Measurements from ENCODE around the gene RUFY1.

Gene RUFY1

GRCh38 chr5:179599100-179599499, 48.7 kb downstream of the RUFY1 start:
- no peak for DNase-seq (ENCODE audit: extremely low read depth, low read depth)
- H3K4me3 ChIP-seq (replicated peaks; ENCODE audit: low read depth, low read length), result no peak overlapping the region
- TF ChIP-seq CTCF (IDR thresholded peaks at IDR 0.05; ENCODE audit: low read depth, low read length, missing control alignments), result no peak

GRCh38 chr5:179599566-179599965, 49.2 kb downstream of the RUFY1 start:
- H3K4me3 ChIP-seq (replicated peaks; ENCODE audit: low read depth, low read length), result no peak overlapping the region
- TF ChIP-seq CTCF (IDR thresholded peaks at IDR 0.05; ENCODE audit: low read depth, low read length, missing control alignments), result no peak
- DNase-seq (ENCODE audit: extremely low read depth, low read depth), result no peak

GRCh38 chr5:179599973-179600372, 49.6 kb downstream of the RUFY1 start:
- TF ChIP-seq CTCF (IDR thresholded peaks at IDR 0.05; ENCODE audit: low read depth, low read length, missing control alignments), result no peak
- H3K4me3 ChIP-seq (replicated peaks; ENCODE audit: low read depth, low read length), result no peak overlapping the region
- no peak for DNase-seq (ENCODE audit: extremely low read depth, low read depth)

GRCh38 chr5:179601871-179602625, 51.7 kb downstream of the RUFY1 start:
- H3K4me3 ChIP-seq (replicated peaks; ENCODE audit: low read depth, low read length), result no peak overlapping the region
- no peak for TF ChIP-seq CTCF (IDR thresholded peaks at IDR 0.05; ENCODE audit: low read depth, low read length, missing control alignments)
- no peak for DNase-seq (ENCODE audit: extremely low read depth, low read depth)

- TF ChIP-seq CTCF (IDR thresholded peaks at IDR 0.05; ENCODE audit: low read depth, low read length, missing control alignments), result no peak
- no peak overlapping the region for H3K4me3 ChIP-seq (replicated peaks; ENCODE audit: low read depth, low read length)
- no peak for DNase-seq (ENCODE audit: extremely low read depth, low read depth)
Observed at GRCh38 chr5:179603308-179603707, 53.0 kb downstream of the RUFY1 start.

- no peak for DNase-seq (ENCODE audit: extremely low read depth, low read depth)
- TF ChIP-seq CTCF (IDR thresholded peaks at IDR 0.05; ENCODE audit: low read depth, low read length, missing control alignments), result no peak
Observed at GRCh38 chr5:179605026-179605833, 54.9 kb downstream of the RUFY1 start.

More at GRCh38 chr5:179605026-179605833, 54.9 kb downstream of the RUFY1 start:
- H3K4me3 ChIP-seq (replicated peaks; ENCODE audit: low read depth, low read length), result no peak overlapping the region
